Choroid plexus epithelial cell (primary cell): Measurements from ENCODE around the gene LILRB1.
A peak's percentile ranks its signal among the peaks of the same experiment; 100 is the strongest.

Source experiments
- DNase-seq: peaks from one replicate; pipeline ENCODE4 v3.0.0-alpha.2; 2010; ENCODE audit warnings: low read depth
- H3K4me3 ChIP-seq: 2 replicates; pipeline ENCODE4 v1.5.1; 2011; ENCODE audit warnings: low read depth, mild to moderate bottlenecking, control low read depth, low read length, moderate library complexity
- CTCF ChIP-seq: conservative IDR thresholded peaks from 2 replicates; pipeline ENCODE4 v1.5.1; 2011; ENCODE audit warnings: low read depth, mild to moderate bottlenecking, control low read depth, inconsistent platforms, low read length, moderate library complexity

Gene LILRB1

GRCh38 chr19:54684527-54684926 is 54.2 kb downstream of the LILRB1 start:
- no peak overlapping the region for H3K4me3 ChIP-seq
- peak; percentile 14 for DNase-seq
- TF ChIP-seq CTCF, result no peak
